Globus pallidus (tissue), 1 donor: ENCODE measurements around the gene CETN2.
"Not testable (repeated sequence)": the region's sequence is repeated elsewhere in the genome, so short reads cannot be mapped to it uniquely, and the experiment has no call there.

Experiments
- DNase-seq: peaks from one replicate; pipeline ENCODE4 v3.0.0-alpha.2; 2015; ENCODE audit warnings: low spot score

CETN2 gene

DNA sequence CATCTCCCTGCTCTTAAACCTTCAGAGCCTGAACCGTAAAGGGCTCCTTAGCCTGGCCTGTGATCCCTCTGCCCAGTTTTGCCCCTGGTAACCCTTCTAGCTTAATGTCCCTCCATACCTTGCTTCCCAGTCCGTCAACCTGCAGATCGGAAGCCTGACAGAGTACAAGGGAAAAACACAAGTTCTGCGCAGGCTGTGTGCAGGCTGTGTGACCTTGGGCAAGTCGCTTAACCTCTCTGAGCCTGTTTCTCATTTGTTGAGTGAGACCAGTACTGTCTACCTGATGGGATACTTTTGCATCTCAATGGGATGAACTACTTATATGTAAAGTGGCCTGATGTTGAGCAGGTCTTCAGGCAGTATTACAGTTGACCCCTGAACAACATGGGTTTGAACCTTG is 2.0 kb upstream of the CETN2 start:
- DNase-seq: no peak

- DNase-seq: no peak
Measured at GRCh38 chrX:152831391-152831790, 834 bp upstream of the CETN2 start.

- no peak for DNase-seq
Measured at GRCh38 chrX:152824841-152825374, 5.6 kb downstream of the CETN2 start.

- DNase-seq: no peak
Measured at GRCh38 chrX:152823657-152824056, 6.9 kb downstream of the CETN2 start.

DNA sequence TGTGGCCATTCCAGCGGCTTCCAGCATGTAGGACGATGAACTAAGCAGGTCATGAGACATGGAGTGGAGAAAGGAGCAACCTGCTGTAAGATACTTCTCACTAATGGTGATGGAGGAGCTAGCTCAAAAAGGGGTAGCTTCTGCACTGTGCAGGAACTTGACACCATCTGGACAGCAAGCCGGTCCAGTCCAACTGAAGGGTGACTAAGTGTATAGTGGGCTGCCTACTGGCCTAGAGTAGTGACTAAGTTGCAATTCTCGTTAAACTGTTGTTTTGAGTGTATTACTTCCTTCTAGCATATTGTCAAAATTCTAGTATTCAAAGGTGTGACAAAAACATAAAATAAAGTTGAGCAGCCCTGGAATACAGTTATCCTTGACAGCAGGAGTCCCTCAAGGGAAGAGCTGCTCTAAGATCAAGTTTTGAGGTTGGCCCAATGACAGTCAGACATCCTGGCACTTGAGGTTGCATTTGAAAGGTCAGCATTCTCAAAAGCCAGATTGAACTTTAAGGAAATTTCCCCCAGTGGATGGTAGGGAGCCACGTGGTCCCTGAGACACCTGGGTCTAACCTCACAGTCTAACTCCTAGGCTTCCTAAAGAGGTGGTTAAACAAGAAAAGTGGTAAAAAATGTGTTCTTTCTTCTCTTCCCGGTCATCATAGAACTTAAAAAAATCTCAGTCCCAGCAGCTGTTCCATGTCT is 8.0 kb downstream of the CETN2 start:
- no peak for DNase-seq

DNA sequence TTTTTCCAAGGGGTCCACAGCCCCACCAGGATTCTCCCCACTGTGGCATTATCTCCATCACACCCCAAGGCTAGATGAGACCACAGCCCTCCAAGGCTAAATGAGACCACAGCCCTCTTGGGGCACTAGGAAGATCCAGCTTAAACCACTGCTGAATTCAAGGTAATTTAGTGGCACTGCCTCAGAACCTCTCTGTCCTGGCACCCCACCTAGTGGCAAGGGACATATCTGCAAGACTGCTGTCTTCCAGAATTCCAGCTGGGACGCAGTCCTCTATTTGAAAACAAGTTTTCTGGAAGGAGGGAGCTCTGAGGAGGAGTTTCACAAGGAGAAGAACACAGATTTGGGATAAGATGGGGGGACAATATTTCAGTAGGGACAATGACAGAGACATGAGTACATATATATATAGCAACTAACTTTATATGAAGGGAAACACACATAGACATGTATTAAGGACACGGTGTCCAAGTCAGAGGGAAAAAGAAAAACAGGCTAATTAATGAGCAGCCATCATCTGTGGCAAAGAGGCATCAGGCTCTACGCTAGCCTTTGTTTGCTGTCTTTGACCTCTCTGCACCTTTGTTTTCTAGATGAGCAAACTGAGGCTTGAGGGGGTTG is 9.3 kb downstream of the CETN2 start:
- DNase-seq: no peak

DNA sequence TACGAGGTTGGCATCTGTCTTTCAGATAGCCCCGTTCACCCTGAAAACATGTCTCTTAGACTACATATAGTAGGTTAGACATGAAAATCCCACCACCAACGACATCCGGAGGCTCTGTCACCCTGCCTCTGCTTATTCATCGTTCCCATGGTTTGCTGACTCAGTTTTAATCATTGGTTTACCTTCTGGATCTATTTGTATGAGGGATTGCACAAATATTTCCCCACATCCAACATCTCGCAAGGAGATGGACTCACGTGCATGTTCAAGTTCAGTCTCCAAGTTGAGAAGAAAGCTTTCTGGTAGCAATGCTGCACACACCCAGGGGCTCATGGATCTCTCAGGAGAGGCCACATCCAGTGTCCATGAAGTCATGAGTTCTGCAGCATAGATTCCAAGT is 10.8 kb downstream of the CETN2 start:
- DNase-seq: no peak

DNA sequence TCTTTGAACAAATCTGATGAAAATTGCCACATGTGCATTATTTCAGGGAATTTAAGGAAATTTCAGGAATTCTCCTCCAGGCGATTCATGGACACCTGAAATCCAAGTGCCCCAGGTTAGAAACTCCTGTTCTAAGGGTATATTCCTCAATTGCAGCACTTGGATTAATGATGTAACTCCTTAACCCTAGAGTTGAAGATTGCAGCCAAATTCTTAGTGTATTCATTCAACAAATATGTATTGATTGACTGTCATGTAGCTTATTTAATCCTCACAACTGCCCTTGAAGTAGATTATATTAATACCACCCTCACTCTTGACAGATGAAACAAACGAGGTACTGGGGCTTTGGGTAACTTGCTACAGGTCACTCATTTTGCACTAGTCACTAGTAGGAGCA is 11.3 kb downstream of the CETN2 start:
- DNase-seq: no peak

DNA sequence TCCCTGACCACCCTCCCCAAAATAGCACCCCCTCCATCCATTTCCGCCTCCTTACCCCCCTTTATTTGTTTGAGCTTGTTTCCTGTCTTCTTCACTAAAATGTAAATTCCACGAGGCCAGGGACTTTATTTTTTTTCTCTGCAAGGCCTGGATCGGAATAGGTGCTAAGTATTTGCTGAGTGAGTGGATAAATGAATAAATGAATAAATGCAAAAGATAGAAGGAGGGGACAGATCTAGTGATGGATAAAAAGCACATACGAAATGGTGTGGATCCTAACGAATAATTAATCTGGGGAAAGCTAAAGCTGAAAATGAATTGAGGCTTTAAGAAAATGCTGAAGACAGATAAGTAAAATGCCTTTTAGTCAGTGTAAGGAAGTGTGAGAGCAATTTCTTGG is 12.2 kb downstream of the CETN2 start:
- DNase-seq: no peak

- DNase-seq: peak; percentile 38
Measured at GRCh38 chrX:152817078-152817764, 13.3 kb downstream of the CETN2 start.

DNA sequence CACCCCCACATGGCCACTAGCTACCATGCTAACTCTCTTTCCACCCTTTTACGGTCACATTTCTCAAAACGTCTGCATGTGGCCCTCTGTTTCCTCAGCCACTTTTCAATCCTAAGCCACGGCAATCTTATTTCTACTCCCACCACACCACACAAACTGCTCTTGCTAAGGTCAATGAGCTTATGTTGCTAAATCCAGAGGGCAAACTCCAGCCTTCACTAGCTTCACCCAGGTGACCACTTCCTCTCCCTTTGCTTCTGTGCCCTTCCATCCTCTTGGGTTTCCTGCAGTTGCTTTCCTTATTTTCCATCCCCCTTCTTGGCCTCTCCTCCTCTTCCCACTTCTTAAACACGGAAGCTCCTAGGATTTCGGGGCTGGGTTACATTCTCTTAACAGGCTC is 16.5 kb downstream of the CETN2 start:
- DNase-seq: no peak

- DNase-seq: no peak
Measured at GRCh38 chrX:152813206-152813605, 17.4 kb downstream of the CETN2 start.

DNA sequence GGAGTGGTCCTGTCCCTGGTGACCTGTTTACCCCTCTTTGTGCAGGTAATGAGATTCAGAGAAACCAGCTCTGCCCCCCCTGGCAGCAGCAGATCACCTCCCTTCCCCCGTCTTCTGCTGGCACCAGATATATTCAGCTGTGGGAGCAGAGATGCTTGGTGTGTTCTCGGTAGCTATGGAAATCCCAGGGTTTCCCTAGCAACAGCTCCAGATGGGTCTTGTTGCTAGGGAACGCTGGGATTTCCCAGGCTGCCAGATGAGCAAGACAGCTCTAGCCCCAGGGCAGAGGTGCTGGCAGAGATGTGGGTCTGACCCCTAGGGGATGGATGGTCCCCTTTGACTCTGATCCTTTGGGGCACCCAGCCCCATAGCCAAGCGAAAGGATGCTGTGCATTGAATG is 20.2 kb downstream of the CETN2 start:
- no peak for DNase-seq

DNA sequence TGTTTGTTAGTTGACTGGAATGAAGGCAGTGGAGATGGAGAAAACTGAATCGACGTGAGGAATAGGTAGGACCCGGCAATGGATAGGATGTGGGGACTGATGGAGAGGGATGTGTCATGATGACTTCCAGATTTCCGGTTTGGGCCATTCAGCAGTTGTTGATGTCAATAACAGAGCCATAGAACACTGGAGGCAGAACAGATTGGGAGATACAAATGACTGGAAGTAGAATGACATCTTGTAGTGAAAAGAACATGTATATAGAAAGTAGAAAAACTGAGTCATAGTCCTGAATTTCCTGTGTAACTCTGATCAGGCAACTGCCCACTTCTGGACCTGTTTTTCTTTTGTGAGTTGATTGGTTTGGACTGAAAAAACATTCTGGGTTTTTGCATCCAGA is 24.5 kb downstream of the CETN2 start:
- DNase-seq: no peak

- DNase-seq: no peak
Measured at GRCh38 chrX:152798945-152799344, 31.6 kb downstream of the CETN2 start.

GRCh38 chrX:152787062-152787461 is 43.5 kb downstream of the CETN2 start:
- DNase-seq: not testable (repeated sequence)
